Pancreas (tissue), 10 donors: ENCODE results near the gene HSDL1. TPM values are rescaled to one million over a fixed set of nuclear protein-coding genes. Genes with fewer than 3 reads are reported as not detected.
A peak's percentile ranks its signal among the peaks of the same experiment; 100 is the strongest.

Source experiments
- ATAC-seq, 4 donors: fragments of 200-7000 bp; cut with Tn5 transposase; one replicate each; pipeline versions ENCODE4 v1.8.0 to v1.9.1; 2020; ENCODE audit warnings: mild to moderate bottlenecking in 4 of 4, moderate library complexity in 4 of 4
- DNase-seq, 6 donors: peaks; one replicate each; pipeline ENCODE4 v3.0.0-alpha.2; 2020
- FAIRE-seq: peaks from 2 replicates; lab custom pipeline; 2012; peaks lifted over from hg19 to GRCh38; lab: Jason Lieb, UNC
- H3K27ac ChIP-seq, 4 donors: fragments of 200-600 bp; sonication (generic); 1 replicate in 3 of 4; 2 replicates in 1 of 4; pipeline versions ENCODE4 v1.5.0 to v1.8.0; 2020
- H3K27me3 ChIP-seq, 4 donors: fragments of 200-600 bp; one replicate each; pipeline ENCODE4 v1.8.0; 2021
- H3K36me3 ChIP-seq, 3 donors: fragments of 200-600 bp; sonication (generic) in 1 of 3; one replicate each; pipeline versions ENCODE4 v1.5.0 to v1.8.0; 2020 to 2021
- H3K4me1 ChIP-seq, 3 donors: fragments of 200-600 bp; one replicate each; pipeline ENCODE4 v1.8.0; 2021
- H3K4me3 ChIP-seq, 4 donors: fragments of 200-600 bp; sonication (generic) in 2 of 4; one replicate each; pipeline versions ENCODE4 v1.5.0 to v1.8.0; 2020 to 2021
- H3K9me3 ChIP-seq, 4 donors: fragments of 200-600 bp; one replicate each; pipeline ENCODE4 v1.8.0; 2021
- CTCF ChIP-seq, 4 donors: fragments of 200-600 bp; sonication (generic) in 3 of 4; IDR thresholded peaks; one replicate each; pipeline versions ENCODE4 v1.5.0 to v1.8.0; 2021; ENCODE audit warnings: antibody characterized with exemption in 4 of 4
- WGBS, 2 donors: extraction: QIAGEN DNeasy Blood & Tissue Kit; methylation state at CpG; one replicate each; pipeline ENCODE4 v1.1.7; 2013; 5-methylcytosine and 5-hydroxymethylcytosine counted together
- intact Hi-C, 3 donors: fragments of 100-400 bp; cut with DNase I; formaldehyde crosslinking; loops; one replicate each; pipeline versions ENCODE4 v1.11.1 to v1.14.2; 2022
- polyA plus RNA-seq, 2 donors: library from polyadenylated mRNA; stranded (reverse); fragments of 200-250 nt; gene quantifications; one replicate each; pipeline ENCODE4 v1.2.3, GENCODE V29; 2013
- total RNA-seq, 6 donors: library from RNA; stranded (reverse); fragmentation: NEBNext Ultra II Directional in 4 of 6; extraction: Animal tissue kit (Norgen Biotek cat#: 25700) in 4 of 6; gene quantifications; one replicate each; pipeline versions ENCODE4 v1.2.1 to v1.2.4, GENCODE V29; 2021 to 2023
- donor health status: healthy with polysubstance abuse.
- donor health status: DM: no; HTN: no; CAD: no; lungs with moderate emphysema.
- donor health status: DM: no; HTN: no; CAD: no.
- donor health status: control.
- donor health status: control.
- donor health status: Bipolar disorder and iron deficiency.
- donor health status: DM: yes; HTN: yes; CAD: no.
- donor health status: DM: no; HTN: no; CAD: no.
- donor health status: DM: no; HTN: no; CAD: no.
- donor health status: DM: yes; HTN: yes; CAD: no.

Gene HSDL1
- total and polyA plus RNA-seq, 8 donors: 4.2 to 14.5 (median 7.1) TPM

- intact Hi-C loops: no loop called here
- FAIRE-seq (no peak), DNase-seq (no peak), ATAC-seq (no peak)
- WGBS, 2 donors: 93 to 96% methylated on average over 14 of the region's 14 CpGs
- Histone ChIP-seq H3K27me3 (no peaks in the 10 kb centered on the region), H3K36me3 (peaks cover 6 to 39% (median 24%) of the 10 kb centered on the region in 3 donors), H3K4me3 (no peak overlapping the region), H3K27ac (no peak overlapping the region), H3K9me3 (no peaks in the 10 kb centered on the region), H3K4me1 (peaks cover 0 to 16% (median 15%) of the 10 kb centered on the region in 3 donors)
- no peak for TF ChIP-seq CTCF (IDR thresholded peaks at IDR 0.05)
Observed at GRCh38 chr16:84095466-84095865, 49.5 kb downstream of the HSDL1 start.

DNA sequence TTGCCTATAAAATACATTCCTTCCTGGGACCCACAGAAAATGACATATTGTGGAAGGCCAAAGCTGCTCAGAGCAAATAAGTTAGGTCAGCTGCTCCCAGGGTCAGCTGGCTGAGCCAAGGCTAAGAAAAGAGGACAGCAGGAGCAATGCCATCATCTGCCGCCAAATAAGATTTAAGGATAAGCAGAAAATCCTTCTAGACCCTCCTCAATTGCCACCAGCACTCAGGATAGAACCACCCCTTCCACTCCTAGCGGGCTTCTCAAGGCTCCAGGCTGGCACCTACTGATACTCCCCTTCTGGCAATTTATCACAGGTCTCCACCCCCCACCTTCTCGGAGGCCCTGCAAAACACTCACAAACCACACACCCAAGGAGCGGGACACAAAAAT lies 51.1 kb downstream of the HSDL1 start:
- intact Hi-C loops: loop anchor here in 1 of 3 donors (5.0 kb wide), 1 partner anchor 83 kb away; no protein-coding TSS in a partner anchor
- Histone ChIP-seq H3K27me3 (no peaks in the 10 kb centered on the region), H3K4me1 (peaks cover 0 to 16% (median 15%) of the 10 kb centered on the region in 3 donors), H3K36me3 (peaks cover 6 to 54% (median 33%) of the 10 kb centered on the region in 3 donors), H3K27ac (no peak overlapping the region), H3K9me3 (no peaks in the 10 kb centered on the region), H3K4me3 (no peak overlapping the region)
- FAIRE-seq (no peak), ATAC-seq (no peak), DNase-seq (no peak)
- no peak for TF ChIP-seq CTCF (IDR thresholded peaks at IDR 0.05)
- WGBS, 2 donors: 95 to 97% methylated on average over 4 of the region's 4 CpGs

DNA sequence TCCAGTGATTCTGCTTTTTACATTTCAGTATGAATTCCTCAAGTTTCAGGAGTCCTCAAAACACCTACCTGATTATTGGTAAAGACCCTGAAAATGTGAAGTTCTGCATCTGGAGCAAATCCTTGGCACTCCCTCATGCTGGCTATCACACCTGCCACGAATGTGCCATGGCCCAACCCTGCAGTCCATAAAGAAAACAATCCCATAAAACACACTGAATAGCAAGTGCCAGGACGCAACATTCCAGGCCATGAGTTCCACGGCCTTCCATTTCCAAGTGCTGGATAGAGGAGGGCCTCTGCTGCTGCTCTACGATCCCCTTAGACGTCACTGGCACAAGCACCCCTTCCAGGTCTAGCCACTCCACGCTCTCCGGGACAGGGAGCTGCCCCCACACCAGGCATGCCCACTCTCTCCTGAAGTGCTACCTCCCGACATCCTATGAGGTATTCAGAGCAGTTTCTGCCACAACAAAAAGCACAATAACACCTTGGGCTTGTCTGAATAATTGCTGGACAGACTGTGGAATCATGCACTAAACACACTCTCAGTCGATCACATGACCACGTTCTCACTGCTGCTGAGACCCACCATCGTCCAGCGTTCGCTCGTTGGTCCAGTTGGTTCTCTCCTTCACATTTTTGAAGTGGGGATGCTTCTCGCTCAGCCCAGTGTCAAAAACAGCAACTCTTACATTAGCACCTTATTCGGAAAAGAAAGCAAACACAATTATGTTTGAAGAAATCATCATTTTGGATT lies 51.7 kb downstream of the HSDL1 start:
- Histone ChIP-seq H3K27me3 (no peaks in the 10 kb centered on the region), H3K4me3 (no peak overlapping the region), H3K27ac (no peak overlapping the region), H3K9me3 (no peaks in the 10 kb centered on the region), H3K4me1 (peaks cover 0 to 16% (median 15%) of the 10 kb centered on the region in 3 donors), H3K36me3 (peaks cover 6 to 60% (median 33%) of the 10 kb centered on the region in 3 donors)
- no peak for DNase-seq
- intact Hi-C loops: loop anchor here in 1 of 3 donors (5.0 kb wide), 1 partner anchor 84 kb away; no protein-coding TSS in a partner anchor
- FAIRE-seq: no peak
- no peak for ATAC-seq
- no peak for TF ChIP-seq CTCF (IDR thresholded peaks at IDR 0.05)
- 88 to 91% methylated on average over 16 of the region's 16 CpGs for WGBS, 2 donors

GRCh38 chr16:84091460-84091859 lies 53.5 kb downstream of the HSDL1 start:
- FAIRE-seq (no peak), ATAC-seq (peak in 1 of 4 donors; percentile 31), DNase-seq (no peak)
- WGBS, 2 donors: 88 to 90% methylated on average over 10 of the region's 10 CpGs
- intact Hi-C loops: loop anchor here in 1 of 3 donors (5.0 kb wide), 1 partner anchor 86 kb away; no protein-coding TSS in a partner anchor
- Histone ChIP-seq H3K4me3 (no peak overlapping the region), H3K27me3 (no peaks in the 10 kb centered on the region), H3K9me3 (no peaks in the 10 kb centered on the region), H3K36me3 (peaks cover 6 to 78% (median 40%) of the 10 kb centered on the region in 3 donors), H3K4me1 (peaks cover 0 to 8% (median 8%) of the 10 kb centered on the region in 3 donors), H3K27ac (no peak overlapping the region)
- no peak for TF ChIP-seq CTCF (IDR thresholded peaks at IDR 0.05)

DNA sequence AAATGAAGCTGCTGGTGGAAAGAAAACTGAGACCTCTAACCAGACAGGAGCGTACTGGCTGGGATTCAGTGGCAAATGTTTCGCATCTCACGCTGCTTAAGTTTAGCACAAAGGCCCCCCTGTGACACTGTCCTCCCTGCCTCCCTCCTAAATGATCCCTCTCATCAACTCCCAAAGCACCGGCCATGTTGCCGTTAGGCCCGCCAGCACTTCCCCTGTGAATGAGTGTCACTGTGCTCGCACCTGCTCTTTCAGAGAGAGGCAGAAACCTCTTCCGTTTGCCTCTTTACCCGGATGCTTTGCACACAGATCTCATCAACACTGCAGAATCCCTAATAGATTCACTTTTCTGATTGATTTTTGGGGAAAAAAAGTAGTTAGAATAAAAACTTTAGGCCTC lies 54.8 kb downstream of the HSDL1 start:
- H3K36me3 ChIP-seq: peaks cover 6 to 84% (median 40%) of the 10 kb centered on the region in 3 donors

More for the DNA sequence above, 54.8 kb downstream of the HSDL1 start:
- WGBS, 2 donors: 85 to 94% methylated on average over 9 of the region's 9 CpGs
- Histone ChIP-seq H3K9me3 (no peaks in the 10 kb centered on the region), H3K4me3 (no peak overlapping the region), H3K27me3 (no peaks in the 10 kb centered on the region), H3K27ac (no peak overlapping the region), H3K4me1 (no peaks in the 10 kb centered on the region)
- DNase-seq (no peak), ATAC-seq (no peak), FAIRE-seq (no peak)
- intact Hi-C loops: loop anchor here in 1 of 3 donors (5.0 kb wide), 1 partner anchor 87 kb away; no protein-coding TSS in a partner anchor
- TF ChIP-seq CTCF (IDR thresholded peaks at IDR 0.05): no peak
